HG03025 (cell line): ENCODE data around the gene DCTD.

Experiments used
- ATAC-seq: cut with Tn5 transposase; IDR thresholded peaks from one replicate; pipeline ENCODE4 v1.9.1; 2021; ENCODE audit warnings: mild to moderate bottlenecking, moderate library complexity; ENCODE audit not compliant: unreplicated experiment, low FRiP score

The DCTD gene

GRCh38 chr4:182874797-182875345 is 42.3 kb downstream of the DCTD start:
- no peak for ATAC-seq

- ATAC-seq, result no peak
These were observed 42.9 kb downstream of the DCTD start for GRCh38 chr4:182874304-182874751.

GRCh38 chr4:182873726-182874125 is 43.5 kb downstream of the DCTD start:
- no peak for ATAC-seq

GRCh38 chr4:182873289-182873688 is 43.9 kb downstream of the DCTD start:
- ATAC-seq, result no peak

GRCh38 chr4:182872886-182873285 is 44.3 kb downstream of the DCTD start:
- no peak for ATAC-seq

- ATAC-seq, result no peak
These were observed 45.6 kb downstream of the DCTD start for GRCh38 chr4:182871616-182872015.

- ATAC-seq, result no peak
These were observed 47.5 kb downstream of the DCTD start for GRCh38 chr4:182869697-182870096.

- no peak for ATAC-seq
These were observed 50.4 kb downstream of the DCTD start for GRCh38 chr4:182866746-182867145.

- ATAC-seq, result no peak
These were observed 53.7 kb downstream of the DCTD start for GRCh38 chr4:182863501-182863900.

- ATAC-seq, result no peak
These were observed 54.3 kb downstream of the DCTD start for GRCh38 chr4:182862921-182863320.

- ATAC-seq, result no peak
These were observed 54.9 kb downstream of the DCTD start for GRCh38 chr4:182862141-182862875.

- no peak for ATAC-seq
These were observed 55.8 kb downstream of the DCTD start for GRCh38 chr4:182861346-182861745.

- ATAC-seq, result no peak
These were observed 57.5 kb downstream of the DCTD start for GRCh38 chr4:182859730-182860129.

GRCh38 chr4:182858711-182859110 is 58.5 kb downstream of the DCTD start:
- no peak for ATAC-seq

- no peak for ATAC-seq
These were observed 60.3 kb downstream of the DCTD start for GRCh38 chr4:182856862-182857261.

GRCh38 chr4:182855877-182856276 is 61.3 kb downstream of the DCTD start:
- no peak for ATAC-seq

GRCh38 chr4:182855312-182855711 is 61.9 kb downstream of the DCTD start:
- ATAC-seq, result no peak

- no peak for ATAC-seq
These were observed 62.7 kb downstream of the DCTD start for GRCh38 chr4:182854466-182854865.

GRCh38 chr4:182853731-182854330 is 63.4 kb downstream of the DCTD start:
- no peak for ATAC-seq

- no peak for ATAC-seq
These were observed 68.5 kb downstream of the DCTD start for GRCh38 chr4:182848685-182849084.

GRCh38 chr4:182847576-182848450 is 69.4 kb downstream of the DCTD start:
- ATAC-seq, result no peak
